Globus pallidus (tissue), 1 donor: ENCODE data around the gene CCDC86.

Experiments used
- DNase-seq: peaks from one replicate; pipeline ENCODE4 v3.0.0-alpha.2; 2015; ENCODE audit warnings: low spot score

The CCDC86 gene

DNA sequence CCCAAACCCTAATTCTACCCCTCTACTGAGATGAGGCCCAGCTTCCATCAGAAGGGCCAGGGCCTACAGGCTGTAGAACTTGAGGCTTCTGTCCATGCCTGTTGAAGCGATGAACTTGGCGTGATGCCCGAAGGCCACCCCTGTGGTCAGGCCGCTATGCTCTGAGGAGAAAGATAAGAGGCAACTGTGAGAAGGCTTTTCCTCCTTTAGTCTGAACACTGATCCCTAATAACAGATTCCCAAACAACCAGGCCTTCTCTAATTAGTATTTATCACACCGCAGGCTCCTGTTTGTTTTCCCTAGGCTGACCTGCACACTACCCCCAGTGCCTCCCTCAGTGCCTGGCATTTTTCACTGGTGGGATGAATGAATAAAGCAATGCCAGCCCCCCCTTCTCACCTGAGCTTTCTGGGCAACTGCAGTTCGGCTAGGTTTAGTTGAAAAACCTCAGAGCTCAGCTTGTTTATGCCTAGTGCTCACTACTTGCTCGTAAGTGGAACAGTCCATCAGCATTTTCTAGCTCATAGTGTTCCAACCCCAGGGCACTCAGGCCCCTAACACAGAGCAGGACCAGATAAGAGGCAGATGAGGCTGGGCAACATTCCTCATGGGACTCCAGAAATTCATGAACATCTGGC is 49.3 kb downstream of the CCDC86 start:
- no peak for DNase-seq

DNA sequence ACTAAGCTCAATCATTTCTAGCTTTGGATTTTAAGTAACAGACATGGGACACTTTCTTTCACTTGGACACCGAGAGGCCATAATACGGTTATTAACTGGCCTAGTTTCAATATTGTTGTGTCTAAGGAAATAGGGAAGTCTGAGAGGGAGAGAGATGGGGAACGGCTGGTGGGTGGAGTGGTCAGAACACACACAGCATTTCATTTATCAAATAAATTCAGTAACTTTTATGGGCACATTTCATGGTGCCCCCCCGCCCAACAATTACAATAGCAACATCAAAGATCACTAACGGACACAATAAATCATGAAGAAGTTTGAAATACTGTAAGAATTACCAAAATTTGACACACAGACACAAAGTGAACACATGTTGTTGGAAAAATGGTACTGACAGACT is 53.8 kb downstream of the CCDC86 start:
- DNase-seq, result no peak

DNA sequence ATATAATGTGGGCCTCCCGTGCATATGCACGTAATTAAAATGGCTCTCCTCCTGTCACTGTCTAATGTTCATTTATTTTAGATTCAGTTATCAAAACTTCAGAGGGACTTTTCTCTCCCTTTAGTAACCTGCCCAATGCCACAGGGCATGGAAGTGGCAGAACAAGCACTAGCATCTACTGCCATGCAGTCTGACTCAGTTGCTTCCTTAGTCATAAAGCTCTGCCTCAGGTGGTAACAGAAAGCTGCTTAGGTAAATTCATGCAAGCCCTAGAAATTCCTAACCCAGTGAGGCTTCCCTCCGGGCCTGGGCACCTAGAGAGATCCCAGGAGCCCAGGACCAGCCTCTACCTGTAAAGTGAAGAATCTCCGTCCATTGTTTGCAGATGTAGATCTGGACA is 55.6 kb downstream of the CCDC86 start:
- DNase-seq, result no peak

DNA sequence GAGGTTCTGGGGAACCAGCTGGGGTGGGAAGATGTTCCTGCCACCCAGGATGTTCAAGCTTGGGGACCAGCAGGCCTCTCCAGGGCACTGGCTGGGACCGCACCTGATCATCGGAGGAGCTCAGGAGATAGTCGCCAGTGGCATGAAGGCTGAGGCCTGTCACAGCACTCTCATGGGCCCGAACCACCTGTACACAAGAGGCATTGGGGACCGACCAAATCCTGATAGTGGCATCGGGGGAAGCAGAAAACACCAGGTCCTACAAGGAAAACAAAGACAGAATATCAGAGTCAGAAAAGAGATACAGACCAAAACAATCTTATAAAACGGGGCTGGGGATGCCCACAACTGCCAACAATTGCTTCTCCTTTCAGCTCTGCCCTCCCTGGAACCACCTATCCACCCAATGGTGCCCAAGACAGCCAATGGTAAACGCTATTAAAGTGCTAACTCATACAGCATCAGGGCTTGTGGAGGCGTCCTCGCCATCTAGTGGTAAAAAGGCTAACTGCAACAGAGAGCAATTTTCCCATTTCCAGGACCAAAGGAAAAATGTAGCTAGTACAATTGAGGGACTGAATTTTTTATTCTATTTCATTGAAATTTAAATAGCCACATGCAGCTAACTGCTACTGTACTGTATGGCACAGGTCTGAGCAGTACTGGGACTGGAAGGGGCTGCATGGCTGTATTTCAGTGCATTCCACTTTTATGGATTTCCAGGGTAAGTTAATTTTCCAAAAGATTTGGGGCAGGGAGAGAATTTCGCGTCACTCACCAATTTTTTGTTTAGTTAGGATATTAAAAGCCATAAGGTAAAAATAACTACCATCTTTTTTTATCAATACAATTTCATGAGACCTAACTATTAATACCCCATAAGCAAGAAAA is 57.4 kb downstream of the CCDC86 start:
- DNase-seq, result no peak

DNA sequence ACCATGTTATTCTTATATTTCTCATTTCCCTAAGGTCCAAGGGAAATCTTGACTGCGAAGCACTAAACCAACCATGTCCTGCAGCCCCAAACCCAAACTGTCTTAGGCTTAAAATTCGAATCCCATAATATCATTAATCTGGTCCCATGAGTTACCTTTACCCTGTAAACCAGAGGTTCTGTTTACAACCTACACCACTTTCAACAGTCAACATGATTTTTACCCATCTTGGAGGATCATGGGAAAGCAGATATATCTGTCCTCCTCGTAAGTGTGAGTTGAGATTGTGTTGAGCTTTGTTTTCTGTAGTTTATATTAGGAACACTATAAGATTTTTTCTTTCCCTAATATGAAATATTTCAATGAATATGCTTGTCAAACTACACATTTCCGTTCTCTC is 58.1 kb downstream of the CCDC86 start:
- no peak for DNase-seq
